Suprapubic skin (tissue), 3 donors: ENCODE results near the gene TIMP1.

ENCODE experiments used
- POLR2A ChIP-seq, 2 donors: fragments of 450-650 bp; IDR thresholded peaks; one replicate each; pipeline ENCODE4 v1.6.1; 2017; ENCODE audit warnings: antibody characterized with exemption in 2 of 2, mild to moderate bottlenecking in 2 of 2, moderate library complexity in 2 of 2
- TF ChIP-seq, protein P1 (sequence below), 2 donors: fragments of 200-600 bp in 1 of 2; fragments of 450-650 bp in 1 of 2; sonication (generic) in 1 of 2; IDR thresholded peaks; one replicate each; pipeline ENCODE4 v1.5.1; 2016 to 2019; ENCODE audit warnings: antibody characterized with exemption in 2 of 2, mild to moderate bottlenecking in 1 of 2, moderate library complexity in 1 of 2

DNA sequence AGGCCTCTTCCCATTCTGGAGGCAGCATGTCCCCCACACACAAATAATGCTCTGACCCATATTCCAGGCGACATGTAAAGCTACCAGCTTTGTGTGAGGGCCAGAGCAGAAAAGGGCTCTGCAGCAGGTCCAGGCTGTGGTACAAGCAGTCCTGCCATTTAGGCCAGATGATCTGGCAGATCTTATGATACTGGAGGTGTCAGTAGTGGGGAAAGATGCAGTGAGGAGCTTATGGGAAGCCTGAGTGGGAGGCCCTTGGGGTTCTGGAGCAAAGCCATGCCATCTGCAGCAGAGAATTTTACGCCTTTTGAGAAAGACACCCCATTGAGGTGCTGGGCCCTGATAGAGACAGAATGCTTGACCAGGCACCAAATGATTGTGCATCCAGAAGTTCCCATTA, 29.7 kb downstream of the TIMP1 start:
- TF ChIP-seq, protein P1, sequence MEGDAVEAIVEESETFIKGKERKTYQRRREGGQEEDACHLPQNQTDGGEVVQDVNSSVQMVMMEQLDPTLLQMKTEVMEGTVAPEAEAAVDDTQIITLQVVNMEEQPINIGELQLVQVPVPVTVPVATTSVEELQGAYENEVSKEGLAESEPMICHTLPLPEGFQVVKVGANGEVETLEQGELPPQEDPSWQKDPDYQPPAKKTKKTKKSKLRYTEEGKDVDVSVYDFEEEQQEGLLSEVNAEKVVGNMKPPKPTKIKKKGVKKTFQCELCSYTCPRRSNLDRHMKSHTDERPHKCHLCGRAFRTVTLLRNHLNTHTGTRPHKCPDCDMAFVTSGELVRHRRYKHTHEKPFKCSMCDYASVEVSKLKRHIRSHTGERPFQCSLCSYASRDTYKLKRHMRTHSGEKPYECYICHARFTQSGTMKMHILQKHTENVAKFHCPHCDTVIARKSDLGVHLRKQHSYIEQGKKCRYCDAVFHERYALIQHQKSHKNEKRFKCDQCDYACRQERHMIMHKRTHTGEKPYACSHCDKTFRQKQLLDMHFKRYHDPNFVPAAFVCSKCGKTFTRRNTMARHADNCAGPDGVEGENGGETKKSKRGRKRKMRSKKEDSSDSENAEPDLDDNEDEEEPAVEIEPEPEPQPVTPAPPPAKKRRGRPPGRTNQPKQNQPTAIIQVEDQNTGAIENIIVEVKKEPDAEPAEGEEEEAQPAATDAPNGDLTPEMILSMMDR (IDR thresholded peaks at IDR 0.05) = no peak
- no peak for TF ChIP-seq POLR2A (IDR thresholded peaks at IDR 0.05)
